IMR-90 (cell line): ENCODE results near the gene TSC2.
"Not testable (repeated sequence)": the region's sequence is repeated elsewhere in the genome, so short reads cannot be mapped to it uniquely, and the experiment has no call there.

ENCODE experiments used
- CEBPB ChIP-seq: IDR thresholded peaks from 2 replicates; pipeline ENCODE4 v1.6.1; 2012; ENCODE audit warnings: low read depth, low read length, improper control_type of control experiment
- CHD1 ChIP-seq: IDR thresholded peaks from 2 replicates; pipeline ENCODE4 v1.6.1; 2012; ENCODE audit warnings: low read depth, low read length, improper control_type of control experiment
- MXI1 ChIP-seq: IDR thresholded peaks from 2 replicates; pipeline ENCODE4 v1.6.1; 2012; ENCODE audit warnings: low read depth, mild to moderate bottlenecking, low read length, moderate library complexity, borderline replicate concordance
- POLR2A ChIP-seq: IDR thresholded peaks from 2 replicates; pipeline ENCODE4 v1.6.1; 2012; ENCODE audit warnings: mild to moderate bottlenecking, low read depth, low read length
- RAD21 ChIP-seq: IDR thresholded peaks from 2 replicates; pipeline ENCODE4 v1.6.1; 2012; ENCODE audit warnings: low read length, improper control_type of control experiment
- SMC3 ChIP-seq: fragments of 150-350 bp; IDR thresholded peaks from 2 replicates; pipeline ENCODE4 v1.6.1; 2016; ENCODE audit warnings: low read depth, mild to moderate bottlenecking, antibody characterized with exemption, low read length, moderate library complexity
- TF ChIP-seq, protein P1 (sequence below): conservative IDR thresholded peaks from 2 replicates; pipeline ENCODE4 v1.5.1; 2012; ENCODE audit warnings: mild to moderate bottlenecking, low read depth, low read length, improper control_type of control experiment
- TF ChIP-seq, protein P2 (sequence below): fragments of 150-350 bp; IDR thresholded peaks from 2 replicates; pipeline ENCODE4 v1.6.1; 2017; ENCODE audit warnings: mild to moderate bottlenecking, antibody characterized with exemption, low read length, low read depth

GRCh38 chr16:2133797-2134196 lies 86.0 kb downstream of the TSC2 start:
- not testable (repeated sequence) for TF ChIP-seq MXI1, CHD1, CEBPB, POLR2A, RAD21, SMC3
- TF ChIP-seq, protein P1, sequence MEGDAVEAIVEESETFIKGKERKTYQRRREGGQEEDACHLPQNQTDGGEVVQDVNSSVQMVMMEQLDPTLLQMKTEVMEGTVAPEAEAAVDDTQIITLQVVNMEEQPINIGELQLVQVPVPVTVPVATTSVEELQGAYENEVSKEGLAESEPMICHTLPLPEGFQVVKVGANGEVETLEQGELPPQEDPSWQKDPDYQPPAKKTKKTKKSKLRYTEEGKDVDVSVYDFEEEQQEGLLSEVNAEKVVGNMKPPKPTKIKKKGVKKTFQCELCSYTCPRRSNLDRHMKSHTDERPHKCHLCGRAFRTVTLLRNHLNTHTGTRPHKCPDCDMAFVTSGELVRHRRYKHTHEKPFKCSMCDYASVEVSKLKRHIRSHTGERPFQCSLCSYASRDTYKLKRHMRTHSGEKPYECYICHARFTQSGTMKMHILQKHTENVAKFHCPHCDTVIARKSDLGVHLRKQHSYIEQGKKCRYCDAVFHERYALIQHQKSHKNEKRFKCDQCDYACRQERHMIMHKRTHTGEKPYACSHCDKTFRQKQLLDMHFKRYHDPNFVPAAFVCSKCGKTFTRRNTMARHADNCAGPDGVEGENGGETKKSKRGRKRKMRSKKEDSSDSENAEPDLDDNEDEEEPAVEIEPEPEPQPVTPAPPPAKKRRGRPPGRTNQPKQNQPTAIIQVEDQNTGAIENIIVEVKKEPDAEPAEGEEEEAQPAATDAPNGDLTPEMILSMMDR, result not testable (repeated sequence)
- TF ChIP-seq, protein P2, sequence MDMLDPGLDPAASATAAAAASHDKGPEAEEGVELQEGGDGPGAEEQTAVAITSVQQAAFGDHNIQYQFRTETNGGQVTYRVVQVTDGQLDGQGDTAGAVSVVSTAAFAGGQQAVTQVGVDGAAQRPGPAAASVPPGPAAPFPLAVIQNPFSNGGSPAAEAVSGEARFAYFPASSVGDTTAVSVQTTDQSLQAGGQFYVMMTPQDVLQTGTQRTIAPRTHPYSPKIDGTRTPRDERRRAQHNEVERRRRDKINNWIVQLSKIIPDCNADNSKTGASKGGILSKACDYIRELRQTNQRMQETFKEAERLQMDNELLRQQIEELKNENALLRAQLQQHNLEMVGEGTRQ, result not testable (repeated sequence)
